NCI-H1417 treated with DMSO at 0.1 percent for 48 hours (cell line): ENCODE measurements around the gene ATP11C.
"Not testable (repeated sequence)": the region's sequence is repeated elsewhere in the genome, so short reads cannot be mapped to it uniquely, and the experiment has no call there.

Experiments used
- DNase-seq: peaks from one replicate; lab custom pipeline; 2025; lab: John Stamatoyannopoulos, UW

Gene ATP11C

GRCh38 chrX:139720979-139721378 lies 211.9 kb downstream of the ATP11C start:
- DNase-seq, result no peak

- DNase-seq, result no peak
Observed at GRCh38 chrX:139720136-139720535, 212.7 kb downstream of the ATP11C start.

- DNase-seq, result no peak
Observed at GRCh38 chrX:139708067-139708466, 224.8 kb downstream of the ATP11C start, which contains the start of gene MCF2. Gene MCF2 (minus strand): TSS chrX:139708167. CDS start chrX:139651744, 56,423 bp downstream.

DNA sequence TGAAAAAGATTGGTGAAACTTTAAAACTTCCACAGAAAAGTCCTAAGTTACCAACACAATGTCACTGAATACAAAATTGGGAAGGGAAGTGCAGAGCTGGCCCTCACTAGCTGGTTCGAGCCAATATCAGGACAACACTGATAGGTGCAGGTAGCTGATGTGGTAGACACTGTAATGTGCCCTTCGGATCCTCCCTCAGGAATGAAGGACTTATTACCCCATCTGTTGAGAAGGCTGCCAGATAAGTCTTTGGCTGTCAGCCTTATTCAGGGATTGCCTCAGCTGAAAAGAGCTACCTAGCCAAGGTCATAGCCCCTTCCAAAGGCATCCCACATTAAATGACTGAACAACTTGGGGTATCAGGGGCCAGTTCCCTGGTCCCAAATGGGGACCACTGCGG lies 230.2 kb downstream of the ATP11C start:
- DNase-seq, result no peak

- DNase-seq, result no peak
Observed at GRCh38 chrX:139692908-139693307, 239.9 kb downstream of the ATP11C start.

- DNase-seq, result no peak
Observed at GRCh38 chrX:139692506-139692849, 240.4 kb downstream of the ATP11C start.

DNA sequence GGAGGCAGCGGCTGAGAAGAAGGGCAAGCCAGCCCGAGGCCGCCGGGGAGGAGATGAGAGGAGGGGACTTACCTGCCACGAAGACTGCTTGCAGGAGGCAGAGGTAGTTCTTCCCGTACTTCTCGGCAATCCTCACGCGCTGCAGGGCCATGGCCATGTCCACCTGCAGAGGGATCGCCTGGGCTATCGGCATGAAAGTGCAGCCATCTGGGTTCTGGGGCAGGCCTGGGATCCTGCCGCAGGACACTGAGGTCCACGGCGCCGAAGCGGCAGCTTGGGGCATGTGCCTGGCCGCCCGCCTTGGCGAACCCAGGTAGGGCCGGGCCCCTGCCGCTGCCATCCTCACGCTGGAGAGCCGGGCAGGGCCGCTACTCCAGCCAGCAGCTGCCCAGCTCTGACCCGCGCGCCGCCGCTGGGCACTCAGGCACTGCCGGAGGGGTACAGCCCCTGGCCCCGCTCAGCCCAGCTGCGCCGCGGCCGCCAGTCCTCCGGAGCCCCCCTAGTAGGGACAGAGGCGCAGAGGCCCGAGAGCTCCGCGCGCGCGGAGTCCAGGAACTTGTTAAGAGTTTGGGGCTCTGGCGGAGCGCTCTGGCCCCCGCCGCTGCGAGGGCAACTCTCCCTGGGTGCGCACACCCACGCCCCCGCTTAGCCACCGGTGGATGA lies 240.9 kb downstream of the ATP11C start:
- DNase-seq, result no peak

DNA sequence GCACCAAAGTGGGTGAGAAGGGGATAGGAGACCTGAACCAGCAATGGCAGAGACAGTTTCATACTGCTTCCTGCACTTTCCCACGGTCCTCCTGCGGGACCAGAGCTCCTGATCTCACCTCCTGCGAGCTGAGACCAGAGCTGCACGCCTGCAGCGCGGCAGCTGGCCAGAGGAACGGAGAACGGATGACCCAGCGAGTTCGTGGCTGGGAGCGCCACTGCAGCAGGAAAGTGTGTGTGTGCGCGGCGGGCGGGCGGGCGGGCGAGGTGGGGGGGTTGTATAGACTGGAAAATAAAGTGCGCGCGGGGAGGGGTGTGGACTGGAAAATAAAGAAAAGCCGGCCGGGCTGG lies 241.4 kb downstream of the ATP11C start:
- DNase-seq, result no peak

DNA sequence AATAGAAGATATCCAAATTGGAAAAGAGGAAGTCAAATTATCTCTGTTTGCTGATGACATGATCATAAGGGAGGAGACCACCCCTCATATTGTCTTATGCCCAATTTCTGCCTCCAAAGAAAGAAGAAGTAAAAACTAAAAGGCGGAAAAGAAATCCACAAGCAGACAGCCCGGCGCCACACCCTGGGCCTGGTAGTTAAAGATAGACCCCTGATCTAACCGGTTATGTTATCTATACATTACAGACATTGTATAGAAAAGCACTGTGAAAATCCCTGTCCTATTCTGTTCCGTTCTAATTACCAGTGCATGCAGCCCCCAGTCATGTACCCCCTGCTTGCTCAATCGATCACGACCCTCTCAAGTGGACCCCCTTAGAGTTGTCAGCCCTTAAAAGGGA lies 247.7 kb downstream of the ATP11C start:
- DNase-seq, result not testable (repeated sequence)

DNA sequence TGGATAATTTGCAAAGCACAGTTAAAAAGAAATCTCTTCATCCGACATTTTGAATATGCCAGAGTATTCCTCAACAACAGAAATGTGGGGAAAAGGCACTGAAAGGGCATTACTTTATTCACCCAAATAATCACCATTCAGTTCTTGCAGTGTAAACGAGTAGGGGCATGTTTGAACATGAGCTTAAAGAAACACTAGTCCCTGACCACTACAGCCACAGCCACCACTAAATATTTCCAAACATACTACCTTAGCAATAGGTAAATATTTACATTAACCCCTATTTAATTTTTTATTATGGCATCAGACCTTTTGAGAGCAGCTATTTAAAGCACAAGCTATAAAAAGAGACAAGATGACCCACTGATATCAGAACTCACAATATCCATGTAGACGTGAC lies 252.5 kb downstream of the ATP11C start:
- DNase-seq, result no peak
